Measurements from ENCODE around the gene NBEAL2.
A peak's percentile ranks its signal among the peaks of the same experiment; 100 is the strongest.

Gene NBEAL2

GRCh38 chr3:46986782-46987310 lies 7.4 kb downstream of the NBEAL2 start:
- no peak for DNase-seq (ENCODE audit: low read depth)

- no peak for DNase-seq (ENCODE audit: low read depth)
Measured at GRCh38 chr3:46987319-46987742, 7.9 kb downstream of the NBEAL2 start.

- DNase-seq (ENCODE audit: low read depth) = peak; percentile 71
Measured at GRCh38 chr3:46987743-46988401, 8.4 kb downstream of the NBEAL2 start.

- no peak for DNase-seq (ENCODE audit: low read depth)
Measured at GRCh38 chr3:46988616-46989015, 9.2 kb downstream of the NBEAL2 start.

GRCh38 chr3:46989146-46989810 lies 9.8 kb downstream of the NBEAL2 start:
- DNase-seq (ENCODE audit: low read depth) = no peak

- no peak for DNase-seq (ENCODE audit: low read depth)
Measured at GRCh38 chr3:46990573-46991374, 11.3 kb downstream of the NBEAL2 start.

GRCh38 chr3:46991406-46992165 lies 12.1 kb downstream of the NBEAL2 start:
- no peak for DNase-seq (ENCODE audit: low read depth)

GRCh38 chr3:46992231-46992630 lies 12.8 kb downstream of the NBEAL2 start:
- DNase-seq (ENCODE audit: low read depth) = no peak

- DNase-seq (ENCODE audit: low read depth) = no peak
Measured at GRCh38 chr3:46993292-46993691, 13.8 kb downstream of the NBEAL2 start.

- DNase-seq (ENCODE audit: low read depth) = no peak
Measured at GRCh38 chr3:46993986-46994385, 14.5 kb downstream of the NBEAL2 start.

GRCh38 chr3:46994801-46995731 lies 15.6 kb downstream of the NBEAL2 start:
- DNase-seq (ENCODE audit: low read depth) = no peak

GRCh38 chr3:46995901-46996562 lies 16.6 kb downstream of the NBEAL2 start:
- DNase-seq (ENCODE audit: low read depth) = no peak

GRCh38 chr3:46996689-46997452 lies 17.4 kb downstream of the NBEAL2 start:
- no peak for DNase-seq (ENCODE audit: low read depth)

GRCh38 chr3:46997453-46998091 lies 18.1 kb downstream of the NBEAL2 start:
- no peak for DNase-seq (ENCODE audit: low read depth)

GRCh38 chr3:46998121-46998851 lies 18.8 kb downstream of the NBEAL2 start:
- peak; percentile 61 for DNase-seq (ENCODE audit: low read depth)

- DNase-seq (ENCODE audit: low read depth) = no peak
Measured at GRCh38 chr3:46998852-46999515, 19.5 kb downstream of the NBEAL2 start.

- DNase-seq (ENCODE audit: low read depth) = no peak
Measured at GRCh38 chr3:46999516-47000197, 20.2 kb downstream of the NBEAL2 start.

Measured in stimulated activated CD4-positive, alpha-beta T cell treated with anti-CD3 and anti-CD28 coated beads, Interleukin-2, amount 100 ng/mL, for 4 hours (primary cell).